ENCODE results near the gene SQOR.

Gene SQOR

DNA sequence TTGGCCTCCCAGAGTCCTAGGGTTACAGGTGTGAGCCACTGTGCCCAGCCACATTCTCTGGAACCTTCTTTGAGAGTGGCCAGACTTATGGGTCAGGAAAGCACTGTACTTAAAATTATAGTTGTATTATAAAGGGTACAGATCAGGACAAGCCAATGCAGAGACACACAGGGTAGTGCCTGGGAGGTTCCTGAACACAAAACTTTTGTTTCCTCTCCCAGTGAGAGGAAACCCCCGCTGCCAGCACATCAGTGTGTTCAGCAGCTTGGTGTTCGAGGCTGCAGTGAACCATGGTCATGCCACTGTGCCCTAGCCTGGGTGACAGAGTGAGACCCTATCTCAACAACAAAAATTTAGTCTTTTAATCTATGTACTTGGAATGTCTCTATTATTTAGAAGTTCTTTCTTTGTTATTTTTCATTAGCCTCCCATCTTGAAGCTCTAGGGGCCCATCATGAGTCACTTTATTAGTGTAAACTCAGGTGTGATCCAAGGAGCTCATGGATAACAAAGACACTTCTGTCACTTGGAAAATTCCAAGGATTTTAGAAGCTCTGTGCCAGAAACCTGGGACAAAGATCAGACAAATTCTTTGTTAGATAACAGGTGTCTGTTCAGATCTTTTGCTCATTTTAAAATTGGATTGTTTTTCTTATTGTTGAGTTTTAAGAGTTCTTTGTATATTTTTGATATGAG is 39.8 kb upstream of the SQOR start:
- Histone ChIP-seq H3K9me3 (ENCODE audit: control insufficient read depth, insufficient read depth, low read length) (peaks cover 40% of the 10 kb centered on the region), H3K4me3 (ENCODE audit: low read length) (no peak overlapping the region), H3K36me3 (ENCODE audit: control insufficient read depth, low read length) (peaks cover 70% of the 10 kb centered on the region), H3F3A (ENCODE audit: control insufficient read depth, insufficient read depth) (peaks cover 21% of the 10 kb centered on the region; the same call in 1 of the 2 replicates), H3K4me1 (ENCODE audit: control insufficient read depth, low read length) (peaks cover 44% of the 10 kb centered on the region), H3K4me2 (ENCODE audit: low read length) (no peak overlapping the region; the same call in 1 of the 2 replicates), H3K79me2 (ENCODE audit: control insufficient read depth, low read length) (peaks cover 79% of the 10 kb centered on the region), H3K27me3 (ENCODE audit: control insufficient read depth, low read length) (no peaks in the 10 kb centered on the region), H3K27ac (ENCODE audit: low read depth, low read length) (no peak overlapping the region), H3K9me2 (replicated peaks; ENCODE audit: control insufficient read depth, low read length) (no peaks in the 10 kb centered on the region), H4K20me1 (ENCODE audit: control insufficient read depth, insufficient read depth, low read depth, low read length) (no peaks in the 10 kb centered on the region)
- TF ChIP-seq, protein P1, sequence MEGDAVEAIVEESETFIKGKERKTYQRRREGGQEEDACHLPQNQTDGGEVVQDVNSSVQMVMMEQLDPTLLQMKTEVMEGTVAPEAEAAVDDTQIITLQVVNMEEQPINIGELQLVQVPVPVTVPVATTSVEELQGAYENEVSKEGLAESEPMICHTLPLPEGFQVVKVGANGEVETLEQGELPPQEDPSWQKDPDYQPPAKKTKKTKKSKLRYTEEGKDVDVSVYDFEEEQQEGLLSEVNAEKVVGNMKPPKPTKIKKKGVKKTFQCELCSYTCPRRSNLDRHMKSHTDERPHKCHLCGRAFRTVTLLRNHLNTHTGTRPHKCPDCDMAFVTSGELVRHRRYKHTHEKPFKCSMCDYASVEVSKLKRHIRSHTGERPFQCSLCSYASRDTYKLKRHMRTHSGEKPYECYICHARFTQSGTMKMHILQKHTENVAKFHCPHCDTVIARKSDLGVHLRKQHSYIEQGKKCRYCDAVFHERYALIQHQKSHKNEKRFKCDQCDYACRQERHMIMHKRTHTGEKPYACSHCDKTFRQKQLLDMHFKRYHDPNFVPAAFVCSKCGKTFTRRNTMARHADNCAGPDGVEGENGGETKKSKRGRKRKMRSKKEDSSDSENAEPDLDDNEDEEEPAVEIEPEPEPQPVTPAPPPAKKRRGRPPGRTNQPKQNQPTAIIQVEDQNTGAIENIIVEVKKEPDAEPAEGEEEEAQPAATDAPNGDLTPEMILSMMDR (IDR thresholded peaks at IDR 0.05; ENCODE audit: low read depth, low read length, poor library complexity, severe bottlenecking): no peak
- no peak for TF ChIP-seq EZH2phosphoT487 (IDR thresholded peaks at IDR 0.05; ENCODE audit: borderline replicate concordance, low read length)

DNA sequence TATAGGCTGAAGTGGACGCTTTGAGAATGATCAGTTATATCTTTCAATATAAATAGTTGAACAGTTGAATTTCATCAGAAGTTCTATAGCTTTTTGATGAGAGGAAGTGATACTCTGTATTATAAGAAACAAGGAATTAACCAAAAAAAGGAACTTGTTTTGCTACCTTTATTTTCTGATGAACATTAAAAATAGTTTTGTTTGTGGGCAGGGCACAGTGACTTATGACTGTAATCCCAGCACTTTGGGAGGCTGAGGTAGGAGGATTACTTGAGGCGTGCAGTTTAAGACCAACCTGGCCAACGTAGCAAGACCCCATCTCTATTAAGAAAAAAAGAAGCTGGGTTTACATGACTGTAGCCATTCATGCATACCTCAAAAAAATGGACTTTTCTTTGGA is 30.9 kb upstream of the SQOR start:
- no peaks in the 10 kb centered on the region for H4K20me1 ChIP-seq (ENCODE audit: control insufficient read depth, insufficient read depth, low read depth, low read length)
- no peaks in the 10 kb centered on the region for H3K9me3 ChIP-seq (ENCODE audit: control insufficient read depth, insufficient read depth, low read length)
- peak overlapping the region; percentile 73 for H3K4me2 ChIP-seq (ENCODE audit: low read length)
- H3K4me3 ChIP-seq (ENCODE audit: low read length): peak overlapping the region; percentile 62
- no peaks in the 10 kb centered on the region for H3K27me3 ChIP-seq (ENCODE audit: control insufficient read depth, low read length)
- H3K36me3 ChIP-seq (ENCODE audit: control insufficient read depth, low read length): peaks cover 81% of the 10 kb centered on the region
- peaks cover 78% of the 10 kb centered on the region for H3K79me2 ChIP-seq (ENCODE audit: control insufficient read depth, low read length)
- H3K9me2 ChIP-seq (replicated peaks; ENCODE audit: control insufficient read depth, low read length): no peaks in the 10 kb centered on the region
- H3K4me1 ChIP-seq (ENCODE audit: control insufficient read depth, low read length): peaks cover 86% of the 10 kb centered on the region
- H3K27ac ChIP-seq (ENCODE audit: low read depth, low read length): peak overlapping the region; percentile 92
- peaks cover 60% of the 10 kb centered on the region for H3F3A ChIP-seq (ENCODE audit: control insufficient read depth, insufficient read depth)
- TF ChIP-seq, protein P1 (IDR thresholded peaks at IDR 0.05; ENCODE audit: low read depth, low read length, poor library complexity, severe bottlenecking): no peak
- TF ChIP-seq EZH2phosphoT487 (IDR thresholded peaks at IDR 0.05; ENCODE audit: borderline replicate concordance, low read length): no peak

DNA sequence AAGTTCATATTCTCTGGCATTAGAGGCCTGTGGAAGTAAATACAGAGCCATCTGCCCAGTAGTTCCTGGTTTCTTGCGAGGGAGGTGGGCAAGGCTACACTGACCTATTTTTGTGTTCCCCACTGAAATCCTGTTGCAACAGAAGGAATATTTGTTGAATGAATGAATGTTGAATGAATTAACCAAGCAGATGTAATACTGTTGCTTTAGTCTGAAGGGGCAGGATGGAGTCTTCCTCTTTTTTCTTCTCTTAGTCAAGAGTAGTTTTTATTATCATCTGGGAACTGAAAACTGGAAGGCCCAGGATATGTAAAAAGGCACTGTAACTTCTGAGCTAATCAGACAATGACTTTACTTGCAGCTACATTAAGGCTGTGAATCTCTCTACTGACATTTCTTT is 30.5 kb upstream of the SQOR start:
- H3K9me3 ChIP-seq (ENCODE audit: control insufficient read depth, insufficient read depth, low read length): no peaks in the 10 kb centered on the region
- H3K27ac ChIP-seq (ENCODE audit: low read depth, low read length): peak overlapping the region; percentile 92
- H3K36me3 ChIP-seq (ENCODE audit: control insufficient read depth, low read length): peaks cover 85% of the 10 kb centered on the region
- no peaks in the 10 kb centered on the region for H4K20me1 ChIP-seq (ENCODE audit: control insufficient read depth, insufficient read depth, low read depth, low read length)
- TF ChIP-seq, protein P1 (IDR thresholded peaks at IDR 0.05; ENCODE audit: low read depth, low read length, poor library complexity, severe bottlenecking): no peak
- TF ChIP-seq EZH2phosphoT487 (IDR thresholded peaks at IDR 0.05; ENCODE audit: borderline replicate concordance, low read length): no peak
- H3F3A ChIP-seq (ENCODE audit: control insufficient read depth, insufficient read depth): peaks cover 65% of the 10 kb centered on the region
- H3K4me1 ChIP-seq (ENCODE audit: control insufficient read depth, low read length): peaks cover 90% of the 10 kb centered on the region
- no peaks in the 10 kb centered on the region for H3K9me2 ChIP-seq (replicated peaks; ENCODE audit: control insufficient read depth, low read length)
- H3K4me2 ChIP-seq (ENCODE audit: low read length): peak overlapping the region; percentile 73
- peaks cover 78% of the 10 kb centered on the region for H3K79me2 ChIP-seq (ENCODE audit: control insufficient read depth, low read length)
- H3K27me3 ChIP-seq (ENCODE audit: control insufficient read depth, low read length): no peaks in the 10 kb centered on the region
- peak overlapping the region; percentile 62 for H3K4me3 ChIP-seq (ENCODE audit: low read length)
